Tibial nerve (tissue), 4 donors: ENCODE data around the gene TMPRSS6.

Experiments
- CTCF ChIP-seq, 5 experiments: fragments of 200-600 bp in 3 of 5; fragments of 450-650 bp in 2 of 5; sonication (generic) in 3 of 5; IDR thresholded peaks; one replicate each; pipeline ENCODE4 v1.5.1; 2016 to 2019; ENCODE audit warnings: antibody characterized with exemption in 5 of 5, mild to moderate bottlenecking in 3 of 5, moderate library complexity in 2 of 5
- EP300 ChIP-seq, 2 donors: sonication (generic); formaldehyde crosslinking; IDR thresholded peaks; one replicate each; pipeline ENCODE4 v1.6.1; 2017; ENCODE audit warnings: antibody characterized with exemption in 2 of 2, mild to moderate bottlenecking in 1 of 2

GRCh38 chr22:37072673-37073072 lies 36.8 kb downstream of the TMPRSS6 start:
- TF ChIP-seq CTCF (IDR thresholded peaks at IDR 0.05) (no peak), EP300 (IDR thresholded peaks at IDR 0.05) (no peak)
